UCSD-AML1 (cell line): ENCODE results near the gene EIF4H.
"Not testable (repeated sequence)": the region's sequence is repeated elsewhere in the genome, so short reads cannot be mapped to it uniquely, and the experiment has no call there.

Source experiments
- DNase-seq: peaks from one replicate; lab custom pipeline; 2025; ENCODE audit not compliant: unreplicated experiment; lab: John Stamatoyannopoulos, UW

EIF4H gene

GRCh38 chr7:74197449-74198124 is 23.4 kb downstream of the EIF4H start:
- DNase-seq: no peak

GRCh38 chr7:74199551-74200355 is 25.6 kb downstream of the EIF4H start:
- no peak for DNase-seq

- peak; percentile 25 for DNase-seq
Observed at GRCh38 chr7:74202841-74203556, 28.8 kb downstream of the EIF4H start.

DNA sequence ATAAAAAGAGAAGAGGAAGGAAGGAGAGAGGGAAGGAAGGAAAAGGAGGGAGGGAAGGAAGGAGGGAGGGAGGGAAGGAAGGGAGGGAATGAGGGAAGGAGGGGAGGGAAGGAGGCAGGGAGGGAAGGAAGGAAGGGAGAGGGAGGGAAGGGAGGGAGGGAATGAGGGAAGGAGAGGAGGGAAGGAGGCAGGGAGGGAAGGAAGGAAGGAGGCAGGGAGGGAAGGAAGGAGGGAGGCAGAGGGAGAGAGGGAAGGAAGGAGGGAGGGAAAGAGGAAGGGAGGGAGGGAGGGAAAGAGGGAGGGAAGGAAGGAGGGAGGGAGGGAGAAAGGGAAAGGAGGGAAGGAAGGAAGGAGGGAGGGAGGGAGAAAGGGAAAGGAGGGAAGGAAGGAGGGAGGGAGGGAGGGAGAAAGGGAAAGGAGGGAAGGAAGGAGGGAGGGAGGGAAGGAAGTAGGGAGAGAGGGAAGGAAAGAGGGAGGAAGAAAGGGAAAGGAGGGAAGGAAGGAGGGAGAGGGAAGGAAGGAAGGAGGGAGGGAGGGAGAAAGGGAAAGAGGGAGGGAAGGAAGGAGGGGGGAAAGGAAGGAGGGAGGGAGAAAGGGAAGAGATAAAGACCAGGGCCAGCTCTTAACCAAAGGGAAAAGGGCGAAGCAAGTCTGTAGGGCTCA is 29.9 kb downstream of the EIF4H start:
- no peak for DNase-seq

- not testable (repeated sequence) for DNase-seq
Observed at GRCh38 chr7:74206052-74206451, 31.9 kb downstream of the EIF4H start.

DNA sequence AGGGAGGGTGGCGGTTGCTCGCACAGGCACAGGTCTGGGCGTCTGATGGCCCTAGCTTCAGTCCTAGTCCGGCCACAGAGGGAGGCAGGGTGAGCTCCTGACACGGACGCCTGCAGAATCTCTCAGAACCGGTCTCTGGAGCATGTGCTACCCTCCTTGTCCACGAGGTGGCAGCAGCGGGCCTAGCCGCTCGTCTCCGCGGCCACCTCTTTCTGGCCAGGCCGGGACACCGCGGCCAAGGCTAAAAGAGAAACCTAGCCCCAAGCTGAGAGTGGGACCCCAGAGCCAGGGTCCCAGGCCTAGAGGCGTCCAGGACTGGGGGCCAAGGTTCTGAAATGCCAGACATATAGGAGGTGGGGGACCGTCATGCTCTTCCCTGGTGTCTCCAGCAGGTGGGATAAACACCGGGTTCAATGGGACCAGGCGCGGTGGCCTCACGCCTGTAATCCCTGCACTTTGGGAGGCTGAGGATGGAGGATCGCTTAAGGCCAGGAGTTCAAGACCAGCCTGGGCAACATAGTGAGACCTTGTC is 32.5 kb downstream of the EIF4H start:
- peak; percentile 72 for DNase-seq

- DNase-seq: no peak
Observed at GRCh38 chr7:74207586-74207985, 33.4 kb downstream of the EIF4H start.

GRCh38 chr7:74208241-74208640 is 34.1 kb downstream of the EIF4H start:
- DNase-seq: not testable (repeated sequence)

DNA sequence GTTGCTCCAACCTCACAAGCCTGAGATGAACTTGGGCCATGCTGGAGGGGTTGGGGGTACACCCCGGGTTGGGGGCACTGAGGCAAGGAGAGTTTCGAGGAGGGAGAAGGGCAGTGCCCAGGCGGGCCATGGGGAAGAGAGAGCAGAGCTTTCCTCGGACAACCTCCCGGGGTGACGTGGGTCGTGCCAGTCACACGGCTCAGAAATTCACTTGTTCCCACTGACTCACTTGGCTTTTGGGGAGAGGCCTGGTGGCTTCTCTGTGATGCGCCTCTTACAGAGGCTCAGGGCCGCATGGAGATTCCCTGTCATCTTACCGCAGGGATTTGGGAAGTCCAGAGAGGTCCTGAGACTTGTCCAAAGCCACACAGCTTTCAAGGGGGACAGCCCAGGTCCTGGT is 38.5 kb downstream of the EIF4H start:
- DNase-seq: no peak

GRCh38 chr7:74214816-74215630 is 40.9 kb downstream of the EIF4H start:
- DNase-seq: no peak

DNA sequence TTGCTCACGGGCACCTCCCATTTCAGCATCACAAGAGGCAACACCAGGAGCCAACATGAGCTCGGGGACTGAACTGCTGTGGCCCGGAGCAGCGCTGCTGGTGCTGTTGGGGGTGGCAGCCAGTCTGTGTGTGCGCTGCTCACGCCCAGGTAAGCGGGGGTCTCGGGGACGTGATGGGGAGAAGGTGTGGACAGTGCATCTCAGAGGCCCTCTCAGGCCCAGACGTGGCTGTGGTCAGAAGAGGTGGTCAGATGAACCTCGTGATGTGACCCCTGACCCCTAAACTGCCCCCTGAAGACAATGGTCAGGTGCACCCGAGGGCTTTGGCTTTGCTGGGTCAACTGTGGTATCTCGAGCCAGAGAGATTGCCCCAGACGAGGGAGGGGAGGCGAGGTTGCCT is 41.8 kb downstream of the EIF4H start:
- DNase-seq: no peak

- no peak for DNase-seq
Observed at GRCh38 chr7:74216361-74216761, 42.2 kb downstream of the EIF4H start.

- DNase-seq: peak; percentile 68
Observed at GRCh38 chr7:74217455-74218342, 43.5 kb downstream of the EIF4H start.

DNA sequence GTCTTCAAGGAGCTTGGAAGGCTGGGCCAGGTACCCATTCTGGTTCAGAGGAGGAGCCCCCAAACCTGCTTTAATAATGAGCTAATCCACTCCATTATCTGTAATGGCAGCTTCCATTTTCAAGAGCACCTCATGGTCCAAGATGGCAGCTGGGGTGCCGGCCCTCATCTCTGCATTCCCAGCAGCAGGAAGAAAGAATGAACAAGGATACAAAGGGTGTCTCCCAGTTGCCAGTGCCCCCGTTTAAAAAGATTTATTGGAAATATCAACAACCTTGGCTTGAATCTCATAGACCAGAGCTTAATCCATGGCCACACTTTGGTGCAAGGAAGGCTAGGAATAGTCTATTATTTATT is 44.2 kb downstream of the EIF4H start:
- no peak for DNase-seq

DNA sequence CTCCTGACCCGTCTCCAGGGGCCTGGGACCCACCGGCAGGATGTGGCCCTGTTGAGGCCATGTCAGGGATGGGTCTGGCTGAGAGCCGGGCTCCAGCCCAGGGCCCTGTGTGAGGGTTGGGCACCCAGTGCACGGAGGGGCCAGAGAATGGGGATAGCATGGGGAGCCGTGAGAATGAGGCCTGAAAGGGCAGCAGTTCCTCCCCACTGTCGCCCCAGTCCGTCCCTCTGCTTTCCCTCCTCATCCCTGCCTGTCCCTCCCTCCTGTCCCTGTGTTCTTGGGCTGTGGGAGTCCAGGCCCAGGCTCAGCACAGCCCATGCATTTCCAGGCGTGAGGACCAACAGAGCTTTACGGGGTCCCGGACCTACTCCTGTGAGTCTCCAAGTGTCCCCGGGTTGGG is 45.3 kb downstream of the EIF4H start:
- no peak for DNase-seq

GRCh38 chr7:74220229-74220628 is 46.1 kb downstream of the EIF4H start:
- DNase-seq: no peak

DNA sequence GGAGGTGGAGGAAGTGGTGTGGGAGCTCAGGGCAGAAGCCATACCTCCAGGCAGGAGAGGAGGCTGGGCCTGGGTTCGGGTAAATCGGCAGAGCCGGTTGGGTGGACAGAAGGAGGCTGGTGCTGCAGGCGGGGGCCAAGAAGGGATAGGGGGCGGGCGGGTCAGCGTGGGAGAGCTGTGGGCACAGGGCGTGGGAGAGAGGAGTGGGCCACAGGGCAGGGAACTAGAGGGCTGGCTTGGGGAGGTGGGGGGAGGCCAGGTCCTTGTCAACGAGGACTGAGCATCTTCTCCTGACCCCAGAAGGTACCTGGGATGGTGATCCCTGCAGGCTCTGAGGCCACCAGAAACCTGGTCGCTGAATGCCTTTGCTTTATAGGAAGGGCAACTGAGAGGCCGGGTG is 47.6 kb downstream of the EIF4H start:
- no peak for DNase-seq

- DNase-seq: no peak
Observed at GRCh38 chr7:74222851-74223710, 48.9 kb downstream of the EIF4H start.
